HepG2 (cell line): ENCODE measurements around the gene PDZD7.

Source experiments
- CC2D1A ChIP-seq: sonication (generic); formaldehyde crosslinking; IDR thresholded peaks from 2 replicates; pipeline ENCODE4 v1.8.1; 2023; ENCODE audit warnings: mild to moderate bottlenecking, missing genetic modification reagents
- FOXC1 ChIP-seq: sonication (generic); formaldehyde crosslinking; IDR thresholded peaks from 2 replicates; pipeline ENCODE4 v1.8.0; 2022; ENCODE audit warnings: mild to moderate bottlenecking, missing genetic modification reagents, borderline replicate concordance
- FOXP1 ChIP-seq, 2 experiments: fragments of 450-650 bp in 1 of 2; IDR thresholded peaks; 2 replicates each; pipeline ENCODE4 v1.6.1; 2017 to 2018; ENCODE audit warnings: antibody characterized with exemption in 1 of 2
- KDM5A ChIP-seq: fragments of 200-600 bp; sonication (generic); IDR thresholded peaks from 2 replicates; pipeline ENCODE4 v1.7.0; 2018; ENCODE audit warnings: antibody characterized with exemption, mild to moderate bottlenecking, low read length, borderline replicate concordance
- PAWR ChIP-seq: sonication (generic); formaldehyde crosslinking; IDR thresholded peaks from 2 replicates; pipeline ENCODE4 v1.4.0; 2020; ENCODE audit warnings: missing genetic modification reagents, mild to moderate bottlenecking, borderline replicate concordance
- RAD21 ChIP-seq: fragments of 450-650 bp; formaldehyde crosslinking; IDR thresholded peaks from 2 replicates; pipeline ENCODE4 v1.5.0; 2020; ENCODE audit warnings: mild to moderate bottlenecking
- RELA ChIP-seq: sonication (generic); formaldehyde crosslinking; IDR thresholded peaks from 2 replicates; pipeline ENCODE4 v1.4.0; 2020; ENCODE audit warnings: missing genetic modification reagents
- SAFB2 ChIP-seq: sonication (generic); formaldehyde crosslinking; IDR thresholded peaks from 2 replicates; pipeline ENCODE4 v1.5.1; 2020; ENCODE audit warnings: missing genetic modification reagents, low read depth, mild to moderate bottlenecking, borderline replicate concordance
- YY1 ChIP-seq: IDR thresholded peaks from 2 replicates; pipeline ENCODE4 v1.6.1; 2011; ENCODE audit warnings: low read length, low read depth, moderate library complexity, mild to moderate bottlenecking; ENCODE audit not compliant: insufficient read depth, insufficient replicate concordance
- ZBTB7A ChIP-seq: sonication (generic); formaldehyde crosslinking; IDR thresholded peaks from 2 replicates; pipeline ENCODE4 v1.8.0; 2022; ENCODE audit warnings: mild to moderate bottlenecking, missing genetic modification reagents
- ZNF510 ChIP-seq: sonication (generic); formaldehyde crosslinking; IDR thresholded peaks from 2 replicates; pipeline ENCODE4 v1.4.0; 2020; ENCODE audit warnings: low read depth, mild to moderate bottlenecking, missing genetic modification reagents
- TF ChIP-seq, protein P1 (sequence below): sonication (generic); formaldehyde crosslinking; IDR thresholded peaks from 2 replicates; pipeline ENCODE4 v1.5.0; 2020; ENCODE audit warnings: mild to moderate bottlenecking, missing genetic modification reagents, moderate library complexity
- TF ChIP-seq, protein P2 (sequence below): sonication (generic); formaldehyde crosslinking; IDR thresholded peaks from 2 replicates; pipeline ENCODE4 v1.4.0; 2020; ENCODE audit warnings: mild to moderate bottlenecking, missing genetic modification reagents

DNA sequence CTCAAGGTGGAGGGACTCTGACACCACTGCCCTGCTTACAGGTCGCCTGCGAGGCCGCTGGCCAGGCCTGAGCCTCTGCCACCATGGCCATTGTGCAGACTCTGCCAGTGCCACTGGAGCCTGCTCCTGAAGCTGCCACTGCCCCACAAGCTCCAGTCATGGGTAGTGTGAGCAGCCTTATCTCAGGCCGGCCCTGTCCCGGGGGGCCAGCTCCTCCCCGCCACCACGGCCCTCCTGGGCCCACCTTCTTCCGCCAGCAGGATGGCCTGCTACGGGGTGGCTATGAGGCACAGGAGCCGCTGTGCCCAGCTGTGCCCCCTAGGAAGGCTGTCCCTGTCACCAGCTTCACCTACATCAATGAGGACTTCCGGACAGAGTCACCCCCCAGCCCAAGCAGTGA is 28.5 kb downstream of the PDZD7 start:
- TF ChIP-seq ZNF510 (CRISPR knock-in tag) (no peak), KDM5A (no peak), FOXP1 (IDR thresholded peaks at IDR 0.05) (no peak), FOXP1 (CRISPR knock-in tag; IDR thresholded peaks at IDR 0.05) (no peak), RELA (no peak), ZBTB7A (no peak), YY1 (no peak), RAD21 (no peak), PAWR (CRISPR knock-in tag) (no peak), FOXC1 (CRISPR knock-in tag) (no peak), SAFB2 (CRISPR knock-in tag) (no peak), CC2D1A (no peak)
- TF ChIP-seq, protein P1, sequence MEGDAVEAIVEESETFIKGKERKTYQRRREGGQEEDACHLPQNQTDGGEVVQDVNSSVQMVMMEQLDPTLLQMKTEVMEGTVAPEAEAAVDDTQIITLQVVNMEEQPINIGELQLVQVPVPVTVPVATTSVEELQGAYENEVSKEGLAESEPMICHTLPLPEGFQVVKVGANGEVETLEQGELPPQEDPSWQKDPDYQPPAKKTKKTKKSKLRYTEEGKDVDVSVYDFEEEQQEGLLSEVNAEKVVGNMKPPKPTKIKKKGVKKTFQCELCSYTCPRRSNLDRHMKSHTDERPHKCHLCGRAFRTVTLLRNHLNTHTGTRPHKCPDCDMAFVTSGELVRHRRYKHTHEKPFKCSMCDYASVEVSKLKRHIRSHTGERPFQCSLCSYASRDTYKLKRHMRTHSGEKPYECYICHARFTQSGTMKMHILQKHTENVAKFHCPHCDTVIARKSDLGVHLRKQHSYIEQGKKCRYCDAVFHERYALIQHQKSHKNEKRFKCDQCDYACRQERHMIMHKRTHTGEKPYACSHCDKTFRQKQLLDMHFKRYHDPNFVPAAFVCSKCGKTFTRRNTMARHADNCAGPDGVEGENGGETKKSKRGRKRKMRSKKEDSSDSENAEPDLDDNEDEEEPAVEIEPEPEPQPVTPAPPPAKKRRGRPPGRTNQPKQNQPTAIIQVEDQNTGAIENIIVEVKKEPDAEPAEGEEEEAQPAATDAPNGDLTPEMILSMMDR (CRISPR knock-in tag): no peak
- TF ChIP-seq, protein P2, sequence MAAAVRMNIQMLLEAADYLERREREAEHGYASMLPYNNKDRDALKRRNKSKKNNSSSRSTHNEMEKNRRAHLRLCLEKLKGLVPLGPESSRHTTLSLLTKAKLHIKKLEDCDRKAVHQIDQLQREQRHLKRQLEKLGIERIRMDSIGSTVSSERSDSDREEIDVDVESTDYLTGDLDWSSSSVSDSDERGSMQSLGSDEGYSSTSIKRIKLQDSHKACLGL: no peak
